HG03439 (cell line): ENCODE measurements around the gene MON1A.
"Not testable (repeated sequence)": the region's sequence is repeated elsewhere in the genome, so short reads cannot be mapped to it uniquely, and the experiment has no call there.

Experiments
- ATAC-seq: cut with Tn5 transposase; IDR thresholded peaks from one replicate; pipeline ENCODE4 v1.9.1; 2021; ENCODE audit warnings: mild to moderate bottlenecking, moderate library complexity; ENCODE audit not compliant: unreplicated experiment

MON1A gene

DNA sequence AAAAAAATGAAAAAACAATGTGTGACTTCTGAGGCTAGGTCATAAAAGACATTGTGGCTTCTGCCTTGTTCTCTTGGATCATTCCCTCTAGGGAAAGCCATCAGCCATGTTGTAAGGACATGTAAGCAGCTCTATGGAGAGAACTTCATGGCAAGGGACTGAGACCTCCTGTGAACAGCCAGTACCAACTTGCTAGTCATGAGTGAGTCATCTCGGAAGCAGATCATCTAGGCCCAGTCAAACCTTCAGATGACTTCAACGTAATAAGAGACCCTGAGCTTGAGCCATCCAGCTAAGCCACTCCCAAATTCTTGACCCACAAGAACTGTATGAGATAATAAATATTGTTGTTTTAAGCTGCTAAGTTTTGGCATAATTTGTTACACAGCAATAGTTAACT is 4.9 kb downstream of the MON1A start:
- no peak for ATAC-seq

DNA sequence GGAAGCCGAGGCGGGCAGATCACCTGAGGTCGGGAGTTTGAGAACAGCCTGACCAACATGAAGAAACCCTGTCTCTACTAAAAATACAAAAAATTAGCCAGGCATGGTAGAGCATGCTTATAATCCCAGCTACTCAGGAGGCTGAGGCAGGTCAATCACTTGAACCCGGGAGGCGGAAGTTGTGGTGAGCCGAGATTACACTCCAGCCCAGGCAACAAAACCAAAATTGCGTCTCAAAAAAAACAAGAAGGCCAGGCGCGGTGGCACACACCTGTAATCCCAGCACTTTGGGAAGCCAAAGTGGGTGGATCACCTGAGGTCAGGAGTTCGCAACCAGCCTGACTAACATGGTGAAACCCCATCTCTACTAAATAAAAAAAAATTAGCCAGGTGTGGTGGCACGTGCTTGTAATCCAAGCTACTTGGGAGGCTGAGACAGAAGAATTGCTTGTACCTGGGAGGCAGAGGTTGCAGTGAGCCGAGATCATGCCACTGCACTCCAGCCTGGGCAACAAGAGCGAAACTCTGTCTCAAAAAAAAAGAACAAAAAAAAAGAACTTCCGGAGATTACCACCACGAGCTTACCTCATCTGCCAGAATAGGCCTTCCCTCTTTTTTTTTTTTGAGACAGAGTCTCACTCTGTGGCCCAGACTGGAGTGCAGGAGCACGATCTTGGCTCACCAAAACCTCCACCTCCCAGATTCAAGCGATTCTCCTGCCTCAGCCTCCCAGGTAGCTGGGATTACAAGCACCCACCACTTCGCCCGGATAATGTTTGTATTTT is 11.6 kb downstream of the MON1A start:
- not testable (repeated sequence) for ATAC-seq

DNA sequence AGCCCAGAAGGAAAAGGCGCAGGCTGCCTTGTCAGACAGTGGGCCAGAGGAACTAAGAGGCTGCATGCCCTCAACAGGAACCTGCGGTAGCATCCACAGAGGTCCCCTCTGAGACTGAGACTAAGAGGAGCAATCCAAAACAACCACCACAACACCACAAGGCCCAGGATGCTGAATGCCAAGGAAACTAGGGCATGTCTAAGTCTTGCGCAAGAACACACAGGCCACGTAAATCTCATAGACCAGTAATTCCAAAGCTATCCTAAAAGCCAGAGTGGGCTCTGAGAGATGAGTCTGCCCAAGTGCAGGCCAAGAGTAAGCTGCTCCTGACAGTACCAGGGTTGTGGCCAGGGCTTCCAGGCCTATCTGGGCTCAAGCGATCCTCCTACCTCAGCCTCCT is 12.9 kb downstream of the MON1A start:
- ATAC-seq, result no peak

DNA sequence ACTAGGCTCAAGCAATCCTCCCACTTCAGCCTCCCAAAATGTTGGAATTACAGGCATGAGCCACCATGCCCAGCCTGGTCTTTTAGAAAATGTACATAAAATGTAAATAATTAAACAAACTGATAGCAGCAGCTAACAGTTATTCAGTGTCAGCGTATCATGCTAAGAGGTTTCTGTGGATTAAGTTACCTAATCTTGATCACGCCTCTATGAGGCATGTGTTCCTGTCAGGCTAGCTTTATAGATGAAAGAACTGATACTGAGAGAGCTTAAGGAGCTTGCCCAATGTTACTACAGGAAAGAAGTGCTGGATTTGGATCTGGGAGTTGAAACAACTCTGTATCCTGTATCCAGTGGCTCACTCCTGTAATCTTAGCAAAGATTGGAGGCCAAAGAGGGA is 14.7 kb downstream of the MON1A start:
- ATAC-seq, result no peak

DNA sequence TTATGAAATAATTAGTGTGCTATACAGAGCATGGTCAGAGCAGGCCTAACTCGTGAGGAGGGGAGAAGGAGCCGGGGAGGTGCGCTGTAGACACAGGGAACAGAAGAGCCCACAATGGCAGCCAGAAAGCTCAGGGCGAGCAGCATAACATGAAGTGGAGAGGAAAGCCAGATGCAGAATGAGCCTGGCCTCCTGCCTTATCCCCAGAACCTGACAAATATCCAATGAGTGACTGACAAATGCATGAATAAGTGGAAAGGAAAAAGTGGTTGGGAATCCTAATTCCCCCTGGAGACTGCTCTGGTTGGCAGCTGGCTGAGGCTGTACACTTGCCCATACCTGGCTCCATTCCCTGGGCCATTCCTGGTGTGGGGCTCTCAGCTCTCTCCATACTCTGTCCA is 16.7 kb downstream of the MON1A start:
- no peak for ATAC-seq

DNA sequence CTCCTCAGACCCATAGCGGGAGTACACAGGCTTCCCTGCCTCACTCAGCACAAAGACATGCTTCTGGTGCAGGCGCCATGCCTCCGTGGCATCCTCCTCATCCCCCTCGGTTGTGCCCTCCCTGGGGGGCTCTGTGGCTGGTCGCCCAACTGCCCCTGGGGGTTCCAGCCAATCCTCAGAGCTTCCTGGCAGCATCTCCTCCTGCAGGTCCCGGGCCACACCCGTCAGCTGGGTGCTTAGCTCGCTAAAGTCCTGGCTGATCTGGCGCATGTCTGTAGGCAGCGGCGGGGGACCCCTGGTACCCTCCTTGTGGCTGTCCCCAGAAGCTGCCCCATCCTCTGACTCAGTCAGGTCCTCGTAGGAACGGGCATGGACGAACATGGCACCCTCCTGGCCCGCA is 18.0 kb downstream of the MON1A start:
- ATAC-seq, result no peak

DNA sequence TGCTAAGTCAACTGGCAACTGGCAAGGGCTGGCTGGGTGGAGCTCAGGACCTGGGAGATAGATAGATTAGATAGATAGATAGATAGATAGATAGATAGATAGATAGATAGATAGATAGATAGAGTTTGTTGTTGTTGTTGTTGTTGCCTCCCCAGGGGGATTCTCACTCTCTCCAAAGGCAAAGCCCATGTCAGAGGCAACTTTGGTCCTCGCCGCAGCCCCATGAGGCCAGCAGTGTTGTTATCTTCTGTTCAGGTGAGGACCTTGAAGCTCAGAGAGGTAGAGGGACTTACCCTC is 18.5 kb downstream of the MON1A start:
- ATAC-seq, result no peak

DNA sequence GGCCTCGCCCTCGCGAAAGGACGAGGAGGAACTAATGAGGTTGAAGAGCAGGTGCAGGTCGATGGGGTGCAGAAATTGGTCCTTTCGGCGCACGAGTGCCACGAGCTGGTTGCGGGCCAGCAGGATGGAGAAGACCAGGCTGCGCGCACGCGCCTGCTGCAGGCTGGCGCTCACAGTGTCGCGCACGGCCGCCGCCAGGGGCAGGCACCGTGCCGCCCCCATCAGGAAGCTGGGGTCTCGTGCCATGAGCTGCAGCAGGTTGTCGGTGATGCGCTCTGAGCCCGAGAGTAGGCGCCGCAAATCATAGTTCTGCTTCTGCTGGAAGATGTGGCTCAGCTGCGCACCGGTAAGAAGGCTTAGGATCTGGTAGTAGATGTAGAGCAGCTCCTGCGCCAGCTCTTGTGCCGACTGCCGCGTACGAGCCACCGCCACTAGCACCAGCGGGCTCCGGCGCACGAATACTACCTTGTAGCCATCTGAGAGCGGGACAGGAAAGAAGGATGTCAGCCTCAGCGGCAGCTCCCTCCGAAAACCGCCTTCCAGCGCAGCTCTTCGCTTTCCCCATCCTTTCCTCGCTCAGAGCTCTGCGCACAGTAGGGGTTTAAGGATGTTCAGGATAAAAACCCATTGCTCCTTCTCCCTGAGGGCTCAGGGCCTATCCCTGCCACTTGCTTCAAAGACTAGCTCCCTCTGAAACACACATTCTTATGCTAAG is 19.0 kb downstream of the MON1A start:
- ATAC-seq, result no peak

DNA sequence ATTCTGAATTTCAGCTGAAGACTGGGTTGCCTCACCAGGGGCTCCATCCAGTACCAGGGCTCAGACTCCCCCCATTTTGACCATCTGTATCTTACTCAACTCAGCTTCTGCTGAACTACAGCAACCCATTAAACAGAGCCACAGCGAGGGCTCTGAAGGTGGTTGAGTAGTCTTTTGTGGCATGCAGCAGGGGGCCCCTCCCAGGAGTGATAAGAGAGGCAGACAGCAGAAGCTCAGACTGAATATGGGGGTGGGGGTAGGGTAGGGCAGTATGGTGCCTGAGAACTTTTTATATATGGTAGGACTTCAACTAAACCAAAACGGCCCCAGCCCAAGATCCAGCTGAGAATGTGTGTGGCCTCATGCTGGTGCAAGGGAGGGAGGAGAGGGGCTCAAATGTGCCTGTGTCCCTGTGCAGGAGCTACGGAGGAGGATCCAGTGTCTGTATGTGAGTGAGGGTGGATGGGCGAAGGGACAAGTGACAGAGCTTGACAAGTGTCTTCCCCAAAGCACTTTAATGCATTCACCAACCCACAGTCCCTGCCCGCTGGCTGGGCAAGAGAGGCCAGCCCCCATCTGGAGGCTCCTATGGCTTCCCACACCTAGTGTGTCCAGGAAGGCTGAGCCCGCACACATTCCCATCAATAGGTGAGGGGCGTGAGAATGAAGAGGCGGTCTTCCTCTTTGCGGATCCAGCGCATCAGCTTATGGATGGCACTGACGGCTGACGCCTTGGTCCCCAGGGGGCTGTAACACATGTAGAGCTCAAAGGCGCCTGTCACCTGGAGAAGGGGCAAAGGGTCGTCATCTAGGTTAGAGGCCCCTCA is 21.0 kb downstream of the MON1A start:
- ATAC-seq, result no peak

DNA sequence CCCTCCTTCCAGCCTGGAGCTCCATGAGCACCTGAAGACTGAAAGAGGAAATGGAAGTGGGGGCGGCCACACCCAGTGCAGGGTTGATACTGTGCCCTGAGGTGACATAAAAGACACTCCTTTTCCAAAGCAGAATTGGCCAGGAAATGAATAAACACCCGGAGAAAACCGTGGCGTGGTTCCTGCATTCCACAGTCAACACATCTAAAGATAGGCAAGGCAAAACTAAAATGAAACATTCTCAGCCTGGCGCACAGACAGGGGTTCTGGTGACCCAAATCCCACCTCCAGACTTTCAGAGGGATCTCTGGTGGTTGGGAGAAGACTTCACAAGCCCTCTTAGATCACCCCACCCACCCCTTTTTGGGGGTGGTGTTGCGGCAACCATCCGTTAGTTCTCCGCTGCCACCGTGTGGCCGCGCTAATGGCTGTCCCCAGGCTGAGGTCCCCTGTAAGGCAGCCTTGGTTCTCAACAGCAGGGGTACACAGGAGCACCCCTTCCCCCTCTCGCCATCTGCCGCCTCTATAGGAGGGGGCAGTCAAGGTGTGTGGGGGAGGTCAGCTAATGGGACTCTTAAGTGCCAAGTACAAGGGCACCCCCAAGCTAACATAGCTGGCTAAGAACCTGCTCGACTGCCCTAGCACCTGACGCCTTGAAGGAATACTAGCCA is 23.4 kb downstream of the MON1A start:
- ATAC-seq, result no peak

DNA sequence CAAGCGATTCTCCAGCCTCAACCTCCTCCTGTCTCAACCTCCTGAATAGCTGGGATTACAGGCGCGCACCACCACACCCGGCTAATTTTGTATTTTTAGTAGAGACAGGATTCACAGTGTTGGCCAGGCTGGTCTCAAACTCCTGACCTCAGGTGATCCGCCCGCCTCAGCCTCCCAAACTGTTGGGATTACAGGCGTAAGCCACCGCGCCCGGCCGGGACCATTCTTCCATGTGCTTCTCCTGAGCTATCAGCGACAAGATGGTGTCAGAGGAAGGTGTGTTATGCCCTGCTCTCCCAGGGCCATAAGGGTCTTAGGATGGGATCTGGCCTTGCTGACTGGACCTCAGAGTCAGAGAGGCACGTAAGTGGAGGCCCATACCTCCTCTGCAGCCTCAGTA is 25.2 kb downstream of the MON1A start:
- not testable (repeated sequence) for ATAC-seq

DNA sequence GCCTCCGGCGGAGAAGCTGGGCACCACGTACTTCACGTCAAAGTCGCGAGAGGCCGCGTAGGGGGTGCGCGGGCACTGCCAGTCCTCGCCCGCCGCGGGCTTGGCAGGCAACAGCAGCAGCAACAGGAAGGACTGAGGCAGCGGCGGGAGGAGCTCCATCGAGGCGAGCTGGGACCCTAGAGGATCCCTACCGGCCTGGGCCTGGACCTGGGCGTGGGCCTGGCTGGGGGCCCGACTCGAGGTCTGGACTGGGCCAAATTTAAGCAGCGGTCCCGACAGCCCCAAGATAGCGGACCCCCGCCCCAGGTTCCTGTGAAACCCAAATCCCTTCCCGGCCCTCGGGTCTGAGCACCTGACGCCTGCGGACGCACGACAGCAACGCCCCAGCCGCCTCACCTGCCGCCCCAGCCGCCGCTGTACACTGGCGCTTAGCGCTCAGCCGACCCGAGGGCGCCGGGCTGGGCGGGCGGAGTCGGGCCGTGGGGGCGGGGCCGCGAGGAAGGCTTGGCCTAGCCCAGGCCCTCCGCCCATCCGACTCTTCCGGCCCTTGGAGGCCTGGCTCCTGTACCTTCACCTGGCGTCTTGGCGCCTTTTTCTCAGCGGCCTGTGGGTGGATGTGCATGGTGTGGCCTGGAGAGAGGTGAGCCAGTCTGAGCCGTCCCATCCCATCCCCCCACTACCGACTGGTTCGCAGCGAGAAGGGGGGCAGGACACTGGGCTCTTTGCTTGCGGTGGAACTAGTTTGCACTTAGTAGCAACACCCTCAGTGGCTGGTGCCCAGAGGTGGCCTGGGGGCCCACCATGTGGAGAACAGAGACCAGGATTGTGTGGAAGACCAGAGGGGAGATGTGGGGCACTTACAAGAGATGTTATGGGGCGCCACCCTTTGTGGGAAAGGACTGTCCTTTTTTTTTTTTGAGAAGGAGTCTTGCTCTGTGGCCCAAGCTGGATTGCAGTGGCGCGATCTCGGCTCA is 25.9 kb downstream of the MON1A start, which contains the start of gene MST1R:
TSS of gene MST1R (minus strand) at position 423 of the 974 bp plus-strand sequence. CDS start at position 159, 264 bp downstream.
- ATAC-seq, result peak; percentile 42

DNA sequence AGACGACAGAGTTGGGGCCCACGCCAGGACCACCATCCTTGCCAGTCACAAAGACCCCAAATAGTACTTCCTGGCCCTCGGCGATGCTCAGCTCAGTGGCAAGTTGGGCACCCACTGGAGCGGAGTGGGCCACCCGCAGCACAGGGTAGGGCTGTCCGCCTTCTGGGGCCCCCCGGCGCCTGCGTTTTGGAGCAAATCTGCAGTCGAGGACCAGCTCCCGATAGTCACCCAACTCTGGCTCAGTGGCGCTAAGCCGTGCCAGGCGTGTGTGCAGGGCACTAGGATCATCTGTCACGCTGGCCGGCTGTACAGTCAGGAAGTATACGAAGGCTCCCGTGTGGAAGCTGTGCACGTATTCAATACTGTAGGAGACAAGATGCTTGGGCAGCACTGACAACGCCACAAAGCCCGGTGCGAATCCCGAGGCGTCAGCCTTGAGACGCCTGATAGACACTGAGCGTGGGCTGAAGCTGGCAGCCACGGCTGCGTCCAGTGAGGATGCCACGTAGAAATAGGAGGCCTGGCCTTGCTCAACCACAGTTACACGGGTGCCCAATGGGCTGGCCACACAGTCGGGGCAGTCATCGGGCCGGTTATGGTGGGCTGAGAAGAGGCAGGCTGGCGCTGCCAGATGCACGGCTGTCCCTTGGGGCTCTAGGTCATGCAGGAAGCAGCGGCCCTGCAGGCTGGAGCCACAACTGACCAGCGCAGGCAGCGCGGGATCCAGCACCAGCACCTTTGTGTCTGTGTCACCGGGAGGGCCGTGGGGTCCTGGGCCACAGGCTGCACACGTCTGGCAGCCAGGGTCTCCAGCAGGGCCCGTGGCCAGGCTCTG is 26.9 kb downstream of the MON1A start:
- no peak for ATAC-seq

DNA sequence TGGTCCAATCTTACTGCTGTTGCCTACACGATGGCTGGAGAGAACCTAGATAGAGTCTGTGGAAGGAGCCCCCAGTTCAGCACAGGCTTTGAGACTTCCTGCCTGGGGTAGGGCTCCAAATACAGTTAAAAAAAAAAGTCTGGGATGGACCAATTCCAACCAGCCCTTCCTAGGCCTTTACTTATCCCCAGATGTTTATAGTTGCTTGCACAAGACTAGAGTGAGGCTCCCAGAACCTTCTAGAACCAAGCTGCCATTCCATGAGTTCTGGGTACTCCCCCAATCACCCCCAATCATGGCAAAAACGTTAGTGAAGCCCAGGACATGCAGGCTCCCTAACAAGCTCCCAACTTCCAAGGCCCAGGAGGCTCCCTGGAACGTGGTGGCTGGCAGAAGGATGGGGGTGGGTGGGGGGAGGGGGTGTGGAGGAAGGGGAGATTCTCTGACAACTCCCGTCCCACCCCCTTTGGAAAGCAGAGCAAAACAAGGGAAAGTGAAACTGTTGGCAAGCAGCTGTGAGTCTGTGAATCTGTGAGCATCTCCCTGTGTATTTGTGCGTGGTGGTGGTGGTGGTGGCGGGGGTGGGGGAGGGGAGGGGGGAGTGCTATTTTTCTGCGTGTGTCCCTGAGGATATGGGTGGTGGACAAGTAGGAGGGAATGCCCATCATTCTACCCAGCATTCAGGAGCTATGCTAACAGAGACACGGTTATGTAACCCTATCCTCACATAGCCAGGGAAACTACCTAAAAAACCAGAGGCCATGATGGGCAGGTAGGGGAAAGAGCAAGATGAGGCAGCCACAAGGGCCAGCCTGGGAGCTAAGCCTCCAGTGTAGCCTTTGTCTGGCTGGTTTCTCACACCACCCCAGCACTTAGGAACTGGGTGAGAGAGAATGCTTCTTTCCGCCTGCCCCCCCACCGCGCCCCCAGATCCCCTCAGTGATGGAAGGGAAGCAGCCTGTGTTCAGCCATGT is 28.0 kb downstream of the MON1A start:
- no peak for ATAC-seq

DNA sequence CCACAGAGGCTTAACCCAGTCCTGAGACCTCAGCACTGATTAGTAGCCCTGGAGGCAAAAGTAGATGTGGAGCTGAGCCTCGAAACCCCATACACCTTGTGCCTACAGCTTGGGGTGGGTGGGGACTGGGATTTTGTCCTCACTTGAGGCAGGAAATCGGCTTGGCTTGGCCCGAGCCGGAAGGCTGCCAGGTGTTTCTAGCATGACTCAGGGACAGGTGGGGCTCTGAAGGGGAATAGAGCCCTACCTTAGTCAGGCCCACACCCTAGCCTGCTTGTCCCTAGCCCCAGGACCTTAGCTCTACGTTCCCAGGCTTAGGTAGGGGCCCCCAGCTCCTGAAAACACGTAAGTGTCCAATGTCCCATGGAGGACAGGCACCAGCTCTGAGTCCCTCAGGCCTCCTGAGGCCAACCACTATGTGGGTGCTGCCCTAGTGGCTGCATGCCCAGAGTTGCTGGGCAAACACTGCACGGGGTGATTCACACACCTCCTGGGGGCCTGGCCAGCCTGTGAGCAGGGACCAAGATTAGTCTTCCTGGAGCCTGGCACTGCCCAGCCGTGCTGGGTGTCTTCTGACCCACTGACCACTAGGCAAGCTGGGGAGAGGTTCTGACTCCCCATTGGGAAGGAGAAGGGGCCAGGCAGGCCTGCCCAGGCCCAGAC is 29.0 kb downstream of the MON1A start:
- no peak for ATAC-seq

DNA sequence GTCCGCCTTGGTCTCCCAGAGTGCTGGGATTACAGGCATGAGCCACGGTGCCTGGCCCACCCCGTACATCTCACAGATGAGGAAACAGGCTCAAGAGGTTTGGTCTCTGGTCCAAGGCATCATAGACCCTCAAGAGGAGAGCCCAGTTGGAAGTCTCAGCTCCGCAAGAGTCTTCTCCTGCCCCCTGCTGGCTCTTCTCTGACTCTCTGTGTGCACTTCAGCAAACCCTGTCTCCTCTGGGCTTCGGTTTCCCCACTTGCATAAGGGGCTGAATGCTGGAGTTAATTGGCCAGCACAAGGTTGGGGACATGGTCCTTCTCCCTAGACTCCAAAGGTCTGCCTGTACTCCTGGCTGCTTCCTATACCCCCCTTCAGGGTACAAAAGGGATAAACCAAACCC is 29.8 kb downstream of the MON1A start:
- no peak for ATAC-seq

DNA sequence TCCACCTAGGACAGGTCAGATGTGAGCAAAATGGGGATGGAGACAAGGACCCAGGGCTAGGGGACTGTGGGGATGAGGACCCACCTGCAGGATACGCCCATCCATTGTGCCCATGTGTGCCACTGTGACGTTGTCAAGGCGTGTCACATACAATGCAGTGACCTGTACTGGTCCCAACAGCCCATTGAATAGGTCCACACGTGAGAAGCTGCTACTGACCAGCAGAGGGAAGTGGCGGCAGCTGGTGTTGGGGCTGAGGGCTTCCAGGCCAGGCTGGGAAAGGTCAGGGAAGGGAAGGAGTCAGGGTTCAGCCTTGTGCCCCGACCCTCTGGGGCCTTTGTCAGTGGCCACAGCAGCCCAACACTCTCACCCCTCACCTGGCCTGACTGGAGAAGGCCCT is 30.6 kb downstream of the MON1A start:
- ATAC-seq, result no peak
